GM19397 (cell line): Measurements from ENCODE around the gene PITPNC1.
A peak's percentile ranks its signal among the peaks of the same experiment; 100 is the strongest.

ENCODE experiments used
- ATAC-seq: cut with Tn5 transposase; IDR thresholded peaks from one replicate; pipeline ENCODE4 v1.9.1; 2021; ENCODE audit warnings: mild to moderate bottlenecking, moderate library complexity; ENCODE audit not compliant: unreplicated experiment

Gene PITPNC1

DNA sequence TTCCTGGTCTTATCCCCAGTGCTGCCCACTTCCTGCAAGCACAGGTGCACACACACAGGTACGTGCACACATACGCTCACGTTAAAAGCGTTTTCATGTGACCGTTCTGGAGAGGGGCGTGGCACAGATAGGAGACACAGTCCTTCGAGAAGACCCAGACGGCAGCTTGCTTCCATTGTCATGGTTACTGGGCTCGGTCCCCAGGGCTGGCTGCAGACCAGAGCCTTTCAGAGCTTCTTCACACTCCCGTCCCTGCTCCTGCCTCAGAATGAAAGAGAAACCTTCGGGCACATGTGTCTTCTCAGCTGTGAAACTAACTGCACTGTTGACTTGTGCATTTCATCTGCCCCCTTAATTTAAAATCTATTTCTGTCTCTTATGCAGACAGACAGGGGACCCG is 154.2 kb downstream of the PITPNC1 start:
- peak; percentile 67 for ATAC-seq

DNA sequence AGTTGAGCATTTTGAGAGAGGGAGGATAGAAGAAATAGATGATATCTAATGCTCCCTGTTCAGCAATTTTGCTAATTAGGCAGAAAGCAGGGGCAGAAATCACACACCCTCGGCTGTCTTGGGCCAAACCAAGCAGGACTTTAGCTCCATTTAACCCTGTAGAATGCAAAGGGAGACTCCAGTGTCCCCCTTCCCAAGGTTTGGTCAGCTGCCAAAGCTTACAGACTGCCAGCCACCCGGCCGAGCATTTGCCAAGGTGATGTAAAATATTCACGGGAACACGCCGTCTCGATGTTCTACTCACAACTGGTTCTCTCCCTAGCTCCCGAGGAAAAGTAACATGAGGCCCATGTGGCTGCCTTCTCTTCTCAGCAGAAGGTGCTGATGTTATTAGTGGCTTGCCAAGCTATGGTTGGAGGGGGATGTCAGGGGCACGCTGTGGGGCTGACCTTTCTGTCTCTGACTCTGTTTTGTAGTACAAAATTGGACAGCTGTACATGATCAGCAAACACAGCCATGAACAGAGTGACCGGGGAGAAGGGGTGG is 155.3 kb downstream of the PITPNC1 start:
- ATAC-seq = no peak

DNA sequence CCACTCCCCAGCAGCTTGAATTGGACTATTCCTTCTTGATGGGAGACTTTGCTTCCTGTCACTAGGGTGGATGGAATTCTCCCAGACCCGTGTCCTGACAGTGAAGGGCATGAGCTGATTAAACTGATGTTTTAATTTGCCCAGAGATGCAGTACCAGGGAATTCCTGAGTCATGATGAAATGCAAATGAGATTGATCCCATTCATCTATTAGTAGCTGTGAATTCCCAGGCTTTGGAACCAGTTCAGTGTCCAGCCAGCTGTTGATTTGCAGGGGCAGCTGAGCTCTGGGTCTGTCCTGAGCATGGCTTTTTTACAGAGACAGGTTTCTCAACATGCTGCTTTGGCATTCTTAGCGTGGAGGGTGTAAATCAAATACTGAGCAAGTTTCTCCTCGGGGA is 157.9 kb downstream of the PITPNC1 start:
- no peak for ATAC-seq

DNA sequence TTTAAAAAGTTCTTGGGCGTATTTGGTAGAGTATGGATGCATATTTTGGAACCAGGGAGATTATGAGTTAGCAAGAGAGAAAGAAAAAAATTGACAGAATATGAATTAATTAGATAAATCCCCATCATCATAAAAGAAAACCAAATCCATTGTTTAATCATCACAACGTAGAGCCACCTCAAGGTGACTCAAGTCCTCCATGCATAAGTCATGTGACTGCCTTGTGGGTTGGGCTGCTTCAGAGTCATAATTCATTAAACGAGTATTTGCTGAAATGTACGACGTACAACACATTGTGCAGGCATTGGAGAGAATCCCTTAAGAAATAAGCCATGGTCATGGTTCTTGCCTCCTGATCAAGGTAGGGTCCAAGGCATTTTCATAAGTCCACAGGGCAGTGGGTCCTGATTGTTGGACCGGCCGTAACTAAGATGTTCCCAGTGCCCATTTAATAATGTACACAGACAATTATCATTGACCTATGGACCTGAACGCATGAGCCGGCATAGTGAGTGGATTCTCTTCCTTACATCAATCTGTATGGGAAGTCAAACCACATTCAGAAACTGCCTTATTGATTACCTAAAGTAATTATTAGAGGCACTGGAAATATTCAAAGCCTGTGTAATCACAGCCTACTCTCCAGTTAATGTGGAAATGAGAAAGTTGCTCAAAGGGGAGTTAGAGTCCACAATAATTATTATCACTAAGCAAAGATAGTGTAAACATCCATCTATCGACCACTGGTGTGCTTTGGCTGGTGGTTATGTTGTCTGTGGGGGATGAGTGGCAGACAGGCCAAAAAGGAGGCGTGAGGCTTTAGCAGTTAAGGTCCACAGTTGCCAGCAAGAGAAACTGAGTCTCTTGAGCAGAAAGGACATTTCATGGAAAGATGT is 165.4 kb downstream of the PITPNC1 start:
- no peak for ATAC-seq

DNA sequence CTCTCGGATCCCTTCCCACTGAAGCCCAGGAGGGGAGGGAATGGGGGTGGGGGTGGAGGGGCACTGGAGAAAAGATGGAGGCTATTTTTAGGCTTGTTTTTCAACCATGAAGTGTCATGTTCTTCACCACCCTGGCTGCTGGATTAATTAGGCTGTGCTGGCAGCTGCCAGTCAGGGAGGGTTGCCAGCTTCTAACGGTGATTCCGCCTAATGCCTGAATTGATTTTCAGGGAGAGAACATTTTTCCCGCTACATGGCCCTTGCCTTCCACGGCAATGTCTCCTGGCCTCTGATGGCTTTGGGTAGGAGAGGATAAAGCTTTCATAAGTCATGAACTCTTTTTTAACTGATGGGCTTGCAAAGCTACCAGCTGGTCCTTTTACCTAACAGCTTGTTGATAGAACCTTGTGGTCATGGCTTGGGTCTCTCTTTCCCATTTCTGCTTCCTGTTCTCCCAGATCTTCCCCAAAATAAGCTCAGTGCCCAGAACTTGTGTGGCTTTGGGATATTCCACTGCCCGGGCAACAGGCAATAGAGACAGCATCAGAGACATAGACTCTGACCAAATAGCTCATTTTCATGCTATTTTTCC is 167.4 kb downstream of the PITPNC1 start:
- no peak for ATAC-seq

DNA sequence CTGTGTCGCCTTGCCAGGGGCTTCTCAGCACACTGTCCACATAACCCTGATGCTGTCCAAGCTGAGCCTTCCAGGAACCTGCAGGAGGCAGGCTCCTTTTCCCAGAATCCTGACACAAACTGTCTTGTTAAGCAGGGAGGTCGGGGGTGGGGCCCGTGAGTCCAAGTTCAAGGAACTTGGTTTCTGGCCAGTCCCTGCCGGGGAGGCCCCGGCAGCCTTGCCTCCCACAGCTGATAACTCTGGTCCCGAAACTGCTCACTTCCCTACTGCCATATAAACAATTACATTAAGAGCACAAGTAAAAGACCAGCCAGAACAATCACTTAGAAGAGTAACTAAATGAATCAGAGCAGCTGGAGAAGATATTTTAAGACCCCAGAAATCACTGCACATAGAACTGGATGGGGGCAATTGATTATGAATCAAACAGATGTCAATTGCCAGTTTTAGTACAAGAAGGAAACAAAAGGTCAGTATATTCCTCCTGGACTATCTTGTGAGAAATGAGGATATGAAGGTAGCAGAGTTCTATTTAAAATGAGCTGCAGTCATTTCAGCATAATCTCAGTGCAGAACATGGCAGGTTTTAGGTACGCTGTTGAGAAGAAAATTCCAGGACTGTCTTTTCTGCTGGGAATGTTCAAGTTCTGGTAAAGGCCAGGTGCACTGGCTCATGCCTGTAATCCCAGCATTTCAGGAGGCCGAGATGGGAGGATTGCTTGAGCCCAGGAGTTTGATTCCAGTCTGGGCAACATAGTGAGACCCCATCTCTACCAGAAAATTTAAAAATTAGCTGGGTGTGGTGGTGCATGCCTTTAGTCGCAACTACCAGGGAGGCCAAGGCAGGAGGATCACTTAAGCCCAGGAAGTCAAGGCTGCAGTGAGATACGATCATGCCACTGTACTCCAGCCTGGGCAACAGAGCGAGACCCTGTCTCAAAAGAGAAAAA is 169.8 kb downstream of the PITPNC1 start:
- ATAC-seq = peak; percentile 80

DNA sequence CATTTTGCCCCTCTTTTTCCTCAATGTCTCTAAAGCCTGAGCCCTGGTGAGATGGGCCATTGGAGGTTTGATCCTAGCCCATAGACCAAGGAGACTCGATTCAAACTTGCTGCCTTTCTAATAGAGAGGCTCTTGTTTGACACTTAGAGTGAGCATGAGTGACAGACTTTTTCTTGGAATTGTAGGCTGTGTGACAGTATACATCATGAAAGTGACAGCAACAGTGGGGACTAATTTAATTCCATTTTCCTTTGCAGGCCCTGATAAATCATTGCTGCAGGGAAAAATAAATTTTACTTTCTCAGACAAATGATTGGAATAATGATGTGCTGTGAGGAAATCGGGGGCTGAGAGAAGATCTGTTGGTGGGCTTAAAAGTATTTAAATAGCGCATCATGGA is 171.6 kb downstream of the PITPNC1 start:
- no peak for ATAC-seq

DNA sequence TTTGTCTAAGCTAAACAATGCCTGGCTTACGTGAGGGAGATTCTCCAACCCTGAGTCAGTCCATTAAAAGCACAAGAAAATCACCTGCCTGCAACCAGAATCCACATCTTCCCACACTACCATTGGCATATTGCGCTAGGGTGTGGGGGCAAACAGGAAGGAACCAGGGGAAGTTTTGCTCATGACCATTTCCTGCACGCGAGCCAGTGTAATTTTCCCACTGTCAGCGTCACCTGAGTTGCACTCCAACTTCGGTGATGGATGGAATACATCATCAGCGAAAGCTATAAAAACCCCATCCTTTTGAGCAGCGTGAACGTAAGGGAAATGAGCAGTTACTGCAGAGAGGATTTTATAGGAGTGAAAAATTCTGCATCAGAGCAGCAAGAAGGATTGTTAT is 172.7 kb downstream of the PITPNC1 start:
- ATAC-seq = no peak

DNA sequence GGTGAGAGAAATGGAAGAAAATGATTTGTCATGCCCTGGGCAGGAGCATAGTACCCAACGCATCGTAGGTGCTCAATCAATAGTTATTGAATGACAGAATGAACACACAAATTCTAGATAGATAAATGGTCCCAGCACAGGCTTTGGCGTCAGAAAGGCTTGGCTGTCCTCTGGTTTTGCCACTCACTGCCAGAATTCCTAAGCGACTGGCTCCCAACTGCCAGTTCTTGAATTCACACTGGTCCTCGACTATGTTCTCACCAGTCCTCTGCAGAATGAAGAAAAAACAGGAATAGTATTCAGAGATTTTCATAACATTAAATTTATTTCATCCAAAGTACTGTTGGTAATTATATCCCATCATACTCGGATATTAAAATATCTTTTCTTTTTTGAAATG is 177.6 kb downstream of the PITPNC1 start:
- ATAC-seq = no peak

DNA sequence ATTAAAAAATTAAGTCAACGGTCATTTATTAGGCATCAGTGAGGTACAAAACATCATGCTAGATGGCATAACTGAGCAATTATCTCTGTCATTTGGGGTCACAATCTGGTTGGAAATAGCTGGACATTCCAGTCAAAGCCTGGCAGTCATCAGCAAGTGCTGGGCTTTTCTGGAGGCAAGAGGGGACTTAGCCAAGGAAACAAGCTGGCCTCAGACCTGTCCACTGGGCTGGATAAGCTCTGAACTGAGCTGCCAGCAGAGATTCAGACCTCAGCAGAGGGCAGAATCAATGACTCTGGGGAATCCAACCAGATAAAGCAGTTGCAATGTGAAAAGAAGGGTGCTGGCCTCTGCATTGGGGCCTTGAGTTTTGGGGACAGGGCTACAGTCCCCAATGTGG is 178.8 kb downstream of the PITPNC1 start:
- ATAC-seq = no peak

DNA sequence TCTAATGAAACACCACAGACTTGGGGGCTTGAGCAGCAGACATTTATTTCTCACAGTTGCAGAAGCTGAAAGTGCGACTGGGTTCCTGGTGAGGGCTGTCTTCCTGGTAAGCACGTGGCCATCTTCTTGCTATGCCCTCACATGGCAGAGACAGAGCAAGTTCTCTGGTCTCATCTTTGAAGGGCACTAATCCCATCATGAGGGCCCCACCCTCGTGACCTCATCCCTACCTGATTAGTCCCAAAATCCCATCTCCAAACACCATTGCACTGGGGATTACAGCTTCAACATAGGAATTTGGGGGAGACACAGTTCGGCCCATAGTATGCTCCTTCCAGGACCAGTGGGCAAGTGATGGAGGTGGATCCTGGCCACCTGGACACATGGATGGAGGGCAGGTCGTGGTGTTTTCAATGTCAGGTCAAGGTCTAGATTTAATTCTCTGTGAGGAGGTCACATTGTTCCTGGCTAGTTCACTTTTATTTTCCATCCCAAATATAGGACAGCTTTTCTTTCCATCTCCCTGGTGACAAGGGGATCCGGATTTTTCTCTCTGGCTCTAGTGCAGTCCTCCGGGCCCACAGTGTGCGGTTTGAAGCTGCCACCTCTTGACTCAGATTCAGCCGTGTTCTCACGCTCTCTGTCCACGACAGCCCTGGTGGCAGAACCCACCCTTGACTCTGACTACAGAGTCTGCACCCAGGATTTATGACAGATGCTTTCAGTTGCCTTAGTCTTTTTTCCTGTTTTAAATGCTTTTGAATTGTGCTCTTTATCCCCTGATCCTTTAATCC is 180.2 kb downstream of the PITPNC1 start:
- no peak for ATAC-seq

DNA sequence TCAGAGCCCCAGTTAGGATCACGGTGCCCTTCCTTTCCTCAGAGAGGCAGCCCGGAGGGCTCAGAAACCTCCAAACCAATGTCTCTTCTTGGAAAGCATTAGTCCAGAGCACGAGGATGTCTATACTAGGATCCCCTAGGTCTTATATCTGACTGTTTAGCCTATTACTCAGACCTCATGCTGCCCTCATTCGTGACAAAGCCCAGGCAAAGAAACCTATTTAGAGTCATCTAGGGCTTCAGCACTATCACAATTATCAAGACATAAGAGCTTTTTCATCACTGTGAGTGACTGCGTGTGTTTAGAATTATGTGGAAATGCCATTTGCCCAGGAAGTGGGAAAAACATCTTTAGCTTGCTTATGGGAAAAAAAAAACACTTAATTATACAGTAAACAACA is 180.8 kb downstream of the PITPNC1 start:
- no peak for ATAC-seq

DNA sequence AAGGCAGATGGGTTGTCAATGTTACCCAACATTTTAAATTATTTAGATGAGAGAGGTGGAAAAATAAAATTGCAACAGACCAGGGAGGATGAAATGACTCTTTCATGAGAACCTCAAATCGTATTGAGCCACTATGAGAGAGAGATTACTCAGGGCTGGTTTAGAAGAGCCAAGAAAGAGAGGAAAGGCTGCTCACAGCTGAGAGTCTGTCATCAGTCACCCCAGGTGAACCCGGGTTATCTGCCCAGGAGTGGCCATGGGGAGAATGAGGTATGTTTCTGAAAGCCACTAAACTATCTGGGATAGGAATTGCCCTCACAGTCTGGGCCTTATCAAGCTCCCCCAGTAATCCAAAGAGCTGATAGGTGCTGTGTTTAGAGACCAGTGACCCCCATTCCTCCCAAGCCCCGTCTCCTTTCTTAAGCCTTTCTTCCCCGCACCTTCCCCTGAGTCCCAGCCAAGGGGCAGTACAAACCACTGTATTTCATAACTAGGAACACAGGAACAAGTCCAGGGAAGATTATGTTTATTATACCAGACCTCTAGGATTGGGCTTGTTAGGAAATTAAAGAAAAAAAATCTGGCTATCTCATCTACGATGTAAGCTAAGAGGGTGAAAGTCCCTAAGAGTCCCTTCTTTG is 181.8 kb downstream of the PITPNC1 start:
- no peak for ATAC-seq

DNA sequence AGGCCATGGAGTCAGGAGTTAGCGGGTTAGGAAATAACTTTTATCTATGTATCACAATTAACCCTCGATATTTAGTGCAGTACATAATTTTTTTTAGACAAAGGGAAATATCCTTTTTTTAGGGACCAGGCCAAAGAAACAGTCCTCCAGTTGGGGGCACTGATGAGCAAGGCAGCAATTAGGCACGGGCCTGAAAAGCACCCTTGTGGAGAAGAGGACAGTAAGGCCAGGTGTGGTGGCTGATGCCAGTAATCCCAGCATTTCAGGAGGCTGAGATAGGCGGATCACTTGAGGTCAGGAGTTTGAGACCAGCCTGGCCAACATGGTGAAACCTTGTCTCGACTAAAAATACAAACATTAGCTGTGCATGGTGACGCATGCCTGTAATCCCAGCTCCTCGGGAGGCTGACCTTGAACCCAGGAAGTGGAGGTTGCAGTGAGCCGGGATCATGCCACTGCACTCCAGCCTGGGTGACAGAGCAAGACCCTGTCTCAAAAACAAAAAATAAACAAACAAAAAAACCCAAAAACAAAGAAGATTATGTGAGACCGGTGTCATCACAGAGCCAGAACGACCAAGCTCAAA is 182.4 kb downstream of the PITPNC1 start:
- no peak for ATAC-seq

DNA sequence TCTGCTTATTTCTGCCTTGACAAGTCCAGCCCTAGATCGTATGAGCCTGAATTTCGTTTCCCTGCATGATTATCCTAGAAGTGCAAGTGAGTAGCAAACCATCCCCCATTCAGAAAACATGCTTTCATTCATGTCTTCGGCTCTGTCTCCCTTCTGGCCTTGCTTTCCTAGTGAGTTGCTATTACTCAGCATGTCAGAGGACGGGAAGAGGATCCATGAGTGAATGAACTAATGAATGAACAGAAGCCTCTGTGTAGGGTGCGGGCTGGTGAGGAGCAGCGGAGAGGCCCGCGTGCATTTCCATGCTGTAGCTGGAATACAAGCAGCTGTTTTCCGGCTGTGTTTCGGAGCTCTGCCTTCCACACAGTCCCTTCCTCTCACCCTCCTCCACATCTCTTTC is 184.9 kb downstream of the PITPNC1 start:
- ATAC-seq = no peak

DNA sequence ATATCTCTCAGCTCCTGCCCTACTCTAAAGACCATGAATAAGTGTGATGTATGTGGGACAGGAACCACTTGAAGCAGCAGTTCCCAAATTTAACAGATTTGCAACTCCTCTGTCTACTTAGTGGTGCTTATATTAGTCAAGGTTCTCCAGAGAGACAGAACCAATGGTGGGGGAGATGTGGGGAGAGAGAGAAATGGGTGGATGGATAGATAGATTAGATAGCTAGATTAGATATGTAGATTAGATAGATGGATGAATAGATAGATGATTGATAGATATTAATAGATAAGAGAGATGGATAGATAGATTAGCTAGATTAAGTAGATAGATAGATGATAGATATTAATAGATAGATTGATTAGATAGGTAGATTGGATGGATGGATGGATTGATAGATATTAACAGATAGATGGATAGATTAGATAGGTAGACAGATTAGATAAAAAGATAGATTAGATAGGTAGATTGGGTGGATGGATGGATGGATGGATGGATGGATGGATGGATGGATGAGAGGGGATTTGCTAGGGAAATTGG is 186.7 kb downstream of the PITPNC1 start:
- ATAC-seq = no peak

DNA sequence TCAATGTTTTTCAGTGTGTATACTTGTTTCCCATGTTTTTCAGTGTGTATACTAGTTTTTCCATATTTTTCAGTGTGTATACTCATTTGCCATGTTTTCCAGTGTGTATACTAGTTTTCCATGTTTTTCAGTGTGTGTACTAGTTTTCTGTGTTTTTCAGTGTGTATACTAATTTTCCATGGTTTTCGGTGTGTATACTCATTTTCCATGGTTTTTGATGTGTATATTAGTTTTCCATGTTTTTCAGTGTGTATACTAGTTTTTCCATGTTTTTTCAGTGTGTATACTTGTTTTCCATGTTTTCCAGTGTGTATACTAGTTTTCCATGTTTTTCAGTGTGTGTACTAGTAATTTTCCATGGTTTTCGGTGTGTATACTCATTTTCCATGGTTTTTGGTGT is 188.0 kb downstream of the PITPNC1 start:
- no peak for ATAC-seq

DNA sequence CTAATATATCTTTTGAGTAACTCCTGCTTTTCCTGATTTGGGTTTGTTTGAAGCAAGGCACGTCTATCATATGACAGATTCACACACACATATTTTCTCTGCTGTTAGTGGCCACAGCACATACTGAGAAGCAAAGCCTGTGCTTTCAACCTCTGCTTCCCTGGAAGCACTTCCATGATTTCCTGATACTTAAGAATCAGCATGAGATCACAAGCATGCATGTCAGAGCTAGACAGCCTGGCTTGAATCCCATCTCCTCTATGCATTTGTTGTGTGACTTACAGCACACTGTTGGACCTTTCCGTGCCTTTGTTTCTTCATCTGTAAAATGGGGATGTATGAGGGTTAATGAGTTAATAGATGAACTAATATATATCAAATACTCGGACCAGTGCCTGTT is 189.6 kb downstream of the PITPNC1 start:
- no peak for ATAC-seq

DNA sequence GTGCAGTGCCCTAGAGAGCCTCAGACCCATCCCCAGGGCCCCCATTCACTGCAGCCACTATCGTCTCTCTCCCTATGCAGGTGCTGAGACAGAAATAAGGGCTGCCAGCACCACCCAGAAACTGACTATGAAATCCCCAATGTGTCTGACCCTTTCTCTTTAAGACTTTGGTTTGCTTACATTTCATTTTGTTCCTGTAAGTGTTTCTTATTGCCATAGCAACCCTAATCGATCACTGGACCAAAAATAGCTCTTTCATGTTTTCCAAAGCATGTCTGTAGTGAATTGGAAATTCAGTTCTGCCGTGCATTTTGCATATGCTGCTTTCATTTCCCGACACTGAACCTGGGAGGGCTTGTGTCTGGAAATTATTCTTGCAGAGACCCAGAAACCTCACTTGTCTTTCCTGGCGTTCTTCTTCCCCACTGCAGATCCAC is 192.0 kb downstream of the PITPNC1 start:
- no peak for ATAC-seq
